HepG2 (cell line): Measurements from ENCODE around the gene CCDC142. TPM values are rescaled to one million over a fixed set of nuclear protein-coding genes. Genes with fewer than 3 reads are reported as not detected.

Experiments
- CC2D1A ChIP-seq: sonication (generic); formaldehyde crosslinking; IDR thresholded peaks from 2 replicates; pipeline ENCODE4 v1.8.1; 2023; ENCODE audit warnings: mild to moderate bottlenecking, missing genetic modification reagents
- ELF1 ChIP-seq: sonication (generic); formaldehyde crosslinking; IDR thresholded peaks from 2 replicates; pipeline ENCODE4 v1.4.0; 2020; ENCODE audit warnings: missing genetic modification reagents
- FOXK1 ChIP-seq: sonication (generic); formaldehyde crosslinking; IDR thresholded peaks from 2 replicates; pipeline ENCODE4 v1.4.0; 2020; ENCODE audit warnings: low read depth, missing genetic modification reagents, borderline replicate concordance
- GZF1 ChIP-seq: sonication (generic); formaldehyde crosslinking; IDR thresholded peaks from 2 replicates; pipeline ENCODE4 v1.5.1; 2020; ENCODE audit warnings: mild to moderate bottlenecking, missing genetic modification reagents
- HNRNPH1 ChIP-seq: fragments of 200-400 bp; formaldehyde crosslinking; optimal IDR thresholded peaks from 2 replicates; pipeline ENCODE3; 2017; ENCODE audit warnings: mild to moderate bottlenecking, low read depth, low read length
- NCOR1 ChIP-seq: fragments of 200-600 bp; sonication (generic); IDR thresholded peaks from 2 replicates; pipeline ENCODE4 v1.7.0; 2017; ENCODE audit warnings: antibody characterized with exemption, low read length, borderline replicate concordance
- RCOR2 ChIP-seq: IDR thresholded peaks from 2 replicates; pipeline ENCODE4 v1.6.1; 2016; ENCODE audit warnings: missing biosample characterization, missing genetic modification reagents
- SMYD3 ChIP-seq: sonication (generic); formaldehyde crosslinking; IDR thresholded peaks from 2 replicates; pipeline ENCODE4 v1.8.1; 2023; ENCODE audit warnings: mild to moderate bottlenecking, missing genetic modification reagents
- TBX2 ChIP-seq: sonication (generic); formaldehyde crosslinking; IDR thresholded peaks from 2 replicates; pipeline ENCODE4 v1.5.0; 2020; ENCODE audit warnings: missing genetic modification reagents, mild to moderate bottlenecking, borderline replicate concordance
- ZEB1 ChIP-seq: IDR thresholded peaks from 2 replicates; pipeline ENCODE4 v1.6.1; 2012; ENCODE audit warnings: mild to moderate bottlenecking, low read depth, inconsistent platforms; ENCODE audit not compliant: insufficient replicate concordance
- ZFAT ChIP-seq: sonication (generic); formaldehyde crosslinking; conservative IDR thresholded peaks from 2 replicates; pipeline ENCODE4 v1.8.1; 2023; ENCODE audit warnings: missing genetic modification reagents, inconsistent platforms
- ZNF30 ChIP-seq: sonication (generic); formaldehyde crosslinking; IDR thresholded peaks from 2 replicates; pipeline ENCODE4 v1.5.0; 2020; ENCODE audit warnings: mild to moderate bottlenecking, missing genetic modification reagents
- ZNF383 ChIP-seq: sonication (generic); formaldehyde crosslinking; IDR thresholded peaks from 2 replicates; pipeline ENCODE4 v1.4.0; 2020; ENCODE audit warnings: missing genetic modification reagents, mild to moderate bottlenecking, borderline replicate concordance
- polyA plus RNA-seq, 8 experiments: library from polyadenylated mRNA; depleted of rRNA in 3 of 8; stranded (reverse) in 7 of 8; unstranded in 1 of 8; fragments of >200 nt; fragmentation: Illumina TruSeq in 4 of 8; extraction: Trizol in 4 of 8; gene quantifications; 2 replicates each; pipeline versions ENCODE4 v1.2.1 to v1.2.3, GENCODE V29; 2011 to 2016; ENCODE audit warnings: low read depth in 4 of 8, missing spikeins in 1 of 8, mixed read lengths in 1 of 8; ENCODE audit not compliant: insufficient read depth in 1 of 8
- total RNA-seq, 5 experiments: library from RNA; depleted of rRNA; stranded (reverse); fragments of >200 nt; fragmentation: Illumina TruSeq; extraction: Trizol; gene quantifications; 2 replicates each; pipeline ENCODE4 v1.2.3, GENCODE V29; 2016; ENCODE audit warnings: low read depth in 1 of 5
- TF ChIP-seq, protein P1 (sequence below): sonication (generic); formaldehyde crosslinking; IDR thresholded peaks from 2 replicates; pipeline ENCODE4 v1.5.0; 2020; ENCODE audit warnings: mild to moderate bottlenecking, missing genetic modification reagents

Gene CCDC142
- total and polyA plus RNA-seq, 2 of the 13 experiments (the other 11 are each of a cell fraction or from before 2014, with no cell fraction given), result 14.7 to 30.4 TPM

DNA sequence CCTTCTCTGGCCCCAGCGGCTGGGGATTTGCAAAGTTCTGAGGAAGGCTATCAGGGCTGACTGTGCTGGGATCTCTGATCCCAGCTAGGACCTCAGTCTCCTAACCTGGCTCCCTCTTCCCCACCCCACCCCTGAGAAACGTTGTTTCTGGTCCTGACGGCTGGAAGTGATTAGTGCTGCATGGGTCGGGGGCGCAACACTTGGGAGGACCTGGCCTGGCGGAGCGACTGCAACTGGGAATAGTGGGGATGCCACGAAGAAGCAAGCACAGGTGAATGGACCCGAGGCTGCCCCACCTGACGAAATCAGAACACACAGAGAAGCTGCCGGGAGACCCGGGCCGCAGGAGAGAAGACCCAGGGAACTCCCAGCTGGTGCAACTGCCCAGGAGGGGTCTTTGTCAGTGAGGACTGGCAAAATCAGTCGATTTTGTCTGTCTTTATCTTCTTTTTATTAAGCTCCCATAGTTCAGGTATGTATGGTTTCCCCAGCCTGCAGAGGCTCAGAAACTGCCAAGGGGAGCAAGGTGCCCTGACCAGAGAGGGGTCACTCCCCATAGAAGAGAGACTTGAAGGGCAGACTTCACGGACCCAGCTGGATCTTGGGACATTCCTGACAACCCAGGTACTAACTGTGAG, 17.3 kb upstream of the CCDC142 start (continued):
- TF ChIP-seq, protein P1, sequence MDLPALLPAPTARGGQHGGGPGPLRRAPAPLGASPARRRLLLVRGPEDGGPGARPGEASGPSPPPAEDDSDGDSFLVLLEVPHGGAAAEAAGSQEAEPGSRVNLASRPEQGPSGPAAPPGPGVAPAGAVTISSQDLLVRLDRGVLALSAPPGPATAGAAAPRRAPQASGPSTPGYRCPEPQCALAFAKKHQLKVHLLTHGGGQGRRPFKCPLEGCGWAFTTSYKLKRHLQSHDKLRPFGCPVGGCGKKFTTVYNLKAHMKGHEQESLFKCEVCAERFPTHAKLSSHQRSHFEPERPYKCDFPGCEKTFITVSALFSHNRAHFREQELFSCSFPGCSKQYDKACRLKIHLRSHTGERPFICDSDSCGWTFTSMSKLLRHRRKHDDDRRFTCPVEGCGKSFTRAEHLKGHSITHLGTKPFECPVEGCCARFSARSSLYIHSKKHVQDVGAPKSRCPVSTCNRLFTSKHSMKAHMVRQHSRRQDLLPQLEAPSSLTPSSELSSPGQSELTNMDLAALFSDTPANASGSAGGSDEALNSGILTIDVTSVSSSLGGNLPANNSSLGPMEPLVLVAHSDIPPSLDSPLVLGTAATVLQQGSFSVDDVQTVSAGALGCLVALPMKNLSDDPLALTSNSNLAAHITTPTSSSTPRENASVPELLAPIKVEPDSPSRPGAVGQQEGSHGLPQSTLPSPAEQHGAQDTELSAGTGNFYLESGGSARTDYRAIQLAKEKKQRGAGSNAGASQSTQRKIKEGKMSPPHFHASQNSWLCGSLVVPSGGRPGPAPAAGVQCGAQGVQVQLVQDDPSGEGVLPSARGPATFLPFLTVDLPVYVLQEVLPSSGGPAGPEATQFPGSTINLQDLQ (CRISPR knock-in tag), result 0 out of 2 replicates have a peak, but pooled peaks have one; percentile 43
- TF ChIP-seq ZNF30 (CRISPR knock-in tag), result no peak
- no peak for TF ChIP-seq SMYD3 (CRISPR knock-in tag)
- TF ChIP-seq CC2D1A (CRISPR knock-in tag), result no peak
- TF ChIP-seq FOXK1 (CRISPR knock-in tag), result no peak
- TF ChIP-seq GZF1, result no peak
- no peak for TF ChIP-seq ELF1 (CRISPR knock-in tag)
- no peak for TF ChIP-seq ZEB1
- no peak for TF ChIP-seq HNRNPH1
- no peak for TF ChIP-seq TBX2
- TF ChIP-seq ZNF383, result 0 out of 2 replicates have a peak, but pooled peaks have one; percentile 20
- 0 out of 2 replicates have a peak, but pooled peaks have one; percentile 22 for TF ChIP-seq ZFAT (CRISPR knock-in tag)
- no peak for TF ChIP-seq RCOR2 (CRISPR knock-in tag)
- no peak for TF ChIP-seq NCOR1
- TF ChIP-seq, all 625 proteins: peak for 7
